Caco-2 (cell line): ENCODE measurements around the gene ACAA1. TPM values are rescaled to one million over a fixed set of nuclear protein-coding genes. Genes with fewer than 3 reads are reported as not detected.

Source experiments
- BruUV-seq: library from RNA; stranded (reverse); fragments of 400-500 nt; replicated peaks from 2 replicates; lab custom pipeline; 2021; lab: Mats Ljungman, UMichigan
- CTCF ChIA-PET: fragments of 300-600 bp; sonication (Branson Sonifier 250); formaldehyde crosslinking; loops from one replicate; lab custom pipeline; 2022; ENCODE audit warnings: antibody characterized with exemption; lab: Charles Lee
- POLR2A ChIA-PET: fragments of 300-600 bp; sonication (Branson Sonifier 250); formaldehyde crosslinking; loops from one replicate; lab custom pipeline; 2022; ENCODE audit warnings: antibody characterized with exemption; lab: Charles Lee
- DNase-seq, 2 experiments: peaks; one replicate each; pipeline versions ENCODE4 v3.0.0 to v3.0.0-alpha.2; 2020 to 2022
- H3K27me3 ChIP-seq: replicated peaks from 2 replicates; pipeline ENCODE4 v1.6.0; 2011; ENCODE audit warnings: low read length; ENCODE audit not compliant: control insufficient read depth, insufficient read depth
- H3K36me3 ChIP-seq: 2 replicates; pipeline ENCODE4 v1.5.1; 2011; ENCODE audit warnings: low read length; ENCODE audit not compliant: control insufficient read depth, insufficient read depth
- H3K4me1 ChIP-seq: fragments of 250-450 bp; sonication (Bioruptor Pico); 2 replicates; pipeline ENCODE4 v1.5.1; 2020; ENCODE audit warnings: mild to moderate bottlenecking
- H3K4me3 ChIP-seq: 2 replicates; pipeline ENCODE4 v1.5.1; 2011; ENCODE audit warnings: low read depth, mild to moderate bottlenecking, control low read depth, low read length
- H3K9me3 ChIP-seq: fragments of 250-450 bp; sonication (Bioruptor Pico); 2 replicates; pipeline ENCODE4 v1.5.1; 2020; ENCODE audit warnings: mild to moderate bottlenecking, moderate library complexity
- H3K27ac Mint-ChIP-seq: one replicate; pipeline ENCODE4 v1.8.0; 2022; ENCODE audit warnings: mixed read lengths; ENCODE audit not compliant: unreplicated experiment
- H3K27me3 Mint-ChIP-seq: one replicate; pipeline ENCODE4 v1.8.0; 2022; ENCODE audit warnings: mixed read lengths; ENCODE audit not compliant: insufficient read depth, unreplicated experiment
- H3K36me3 Mint-ChIP-seq: one replicate; pipeline ENCODE4 v1.8.0; 2022; ENCODE audit warnings: mild to moderate bottlenecking, mixed read lengths; ENCODE audit not compliant: insufficient read depth, unreplicated experiment
- H3K4me1 Mint-ChIP-seq: one replicate; pipeline ENCODE4 v1.8.0; 2022; ENCODE audit warnings: low read depth, mixed read lengths; ENCODE audit not compliant: unreplicated experiment
- H3K4me3 Mint-ChIP-seq: one replicate; pipeline ENCODE4 v1.8.0; 2022; ENCODE audit warnings: mild to moderate bottlenecking, moderate library complexity, mixed read lengths; ENCODE audit not compliant: unreplicated experiment
- H3K9me3 Mint-ChIP-seq: one replicate; pipeline ENCODE4 v1.8.0; 2022; ENCODE audit warnings: mixed read lengths; ENCODE audit not compliant: unreplicated experiment
- intact Hi-C: fragments of 100-400 bp; cut with micrococcal nuclease; formaldehyde crosslinking; loops from one replicate; pipeline ENCODE4 v1.10.0; 2022; ENCODE audit not compliant: unreplicated experiment
- total RNA-seq: library from RNA; stranded (reverse); gene quantifications from 2 replicates; pipeline ENCODE4 v1.2.3, GENCODE V29; 2022
- TF ChIP-seq, protein P1 (sequence below), 2 experiments: fragments of 200-600 bp in 1 of 2; IDR thresholded peaks; 1 replicate in 1 of 2; 2 replicates in 1 of 2; pipeline versions ENCODE4 v1.5.1 to v1.8.0; 2011 to 2022; ENCODE audit warnings: antibody characterized with exemption in 1 of 2, control low read depth in 1 of 2, inconsistent platforms in 1 of 2, low read depth in 1 of 2, low read length in 1 of 2, mild to moderate bottlenecking in 1 of 2, moderate library complexity in 1 of 2; ENCODE audit not compliant: insufficient read depth in 1 of 2, severe bottlenecking in 1 of 2, unreplicated experiment in 1 of 2

The ACAA1 gene
- total RNA-seq, 1 experiment from 2014 or later: 139 TPM

GRCh38 chr3:38131621-38132369, 5.1 kb downstream of the ACAA1 start:
- no peak overlapping the region for H3K4me3 ChIP-seq
- no peaks in the 10 kb centered on the region for H3K27me3 ChIP-seq
- ChIA-PET CTCF (no interaction called here), POLR2A (no interaction called here)
- Mint-ChIP-seq H3K4me1 (peaks cover 24% of the 10 kb centered on the region), H3K9me3 (no peaks in the 10 kb centered on the region), H3K27ac (peak overlapping the region; percentile 82), H3K36me3 (peaks cover 88% of the 10 kb centered on the region), H3K27me3 (no peaks in the 10 kb centered on the region), H3K4me3 (no peak overlapping the region)
- no peaks in the 10 kb centered on the region for H3K9me3 ChIP-seq
- H3K4me1 ChIP-seq: peaks cover 66% of the 10 kb centered on the region
- H3K36me3 ChIP-seq: peaks cover 26% of the 10 kb centered on the region
- BruUV-seq: no TSS peak
- intact Hi-C loops: loop anchor here (10.0 kb wide), 1 partner anchor 323 kb away; the partner anchor contains the start of gene ACVR2B
- DNase-seq: no peak
- TF ChIP-seq, protein P1, sequence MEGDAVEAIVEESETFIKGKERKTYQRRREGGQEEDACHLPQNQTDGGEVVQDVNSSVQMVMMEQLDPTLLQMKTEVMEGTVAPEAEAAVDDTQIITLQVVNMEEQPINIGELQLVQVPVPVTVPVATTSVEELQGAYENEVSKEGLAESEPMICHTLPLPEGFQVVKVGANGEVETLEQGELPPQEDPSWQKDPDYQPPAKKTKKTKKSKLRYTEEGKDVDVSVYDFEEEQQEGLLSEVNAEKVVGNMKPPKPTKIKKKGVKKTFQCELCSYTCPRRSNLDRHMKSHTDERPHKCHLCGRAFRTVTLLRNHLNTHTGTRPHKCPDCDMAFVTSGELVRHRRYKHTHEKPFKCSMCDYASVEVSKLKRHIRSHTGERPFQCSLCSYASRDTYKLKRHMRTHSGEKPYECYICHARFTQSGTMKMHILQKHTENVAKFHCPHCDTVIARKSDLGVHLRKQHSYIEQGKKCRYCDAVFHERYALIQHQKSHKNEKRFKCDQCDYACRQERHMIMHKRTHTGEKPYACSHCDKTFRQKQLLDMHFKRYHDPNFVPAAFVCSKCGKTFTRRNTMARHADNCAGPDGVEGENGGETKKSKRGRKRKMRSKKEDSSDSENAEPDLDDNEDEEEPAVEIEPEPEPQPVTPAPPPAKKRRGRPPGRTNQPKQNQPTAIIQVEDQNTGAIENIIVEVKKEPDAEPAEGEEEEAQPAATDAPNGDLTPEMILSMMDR (IDR thresholded peaks at IDR 0.05; ENCODE audit: insufficient read depth in 1 of 2, low read depth in 1 of 2, low read length in 1 of 2, severe bottlenecking in 1 of 2, unreplicated experiment in 1 of 2): peak in 1 of 2 experiments; percentile 30

GRCh38 chr3:38130631-38131065, 6.3 kb downstream of the ACAA1 start:
- peaks cover 87% of the 10 kb centered on the region for H3K36me3 Mint-ChIP-seq
- H3K9me3 ChIP-seq: no peaks in the 10 kb centered on the region
- no peak overlapping the region for H3K4me3 ChIP-seq
- no peak for DNase-seq
- peaks cover 26% of the 10 kb centered on the region for H3K4me1 Mint-ChIP-seq
- ChIA-PET POLR2A (no interaction called here), CTCF (no interaction called here)
- no peak overlapping the region for H3K4me3 Mint-ChIP-seq
- H3K9me3 Mint-ChIP-seq: no peaks in the 10 kb centered on the region
- BruUV-seq: no TSS peak
- H3K27me3 ChIP-seq: no peaks in the 10 kb centered on the region
- H3K4me1 ChIP-seq: peaks cover 78% of the 10 kb centered on the region
- peaks cover 28% of the 10 kb centered on the region for H3K36me3 ChIP-seq
- peak overlapping the region; percentile 29 for H3K27ac Mint-ChIP-seq
- TF ChIP-seq, protein P1 (IDR thresholded peaks at IDR 0.05; ENCODE audit: insufficient read depth in 1 of 2, low read depth in 1 of 2, low read length in 1 of 2, severe bottlenecking in 1 of 2, unreplicated experiment in 1 of 2): no peak
- intact Hi-C loops: loop anchor here (10.0 kb wide), 1 partner anchor 324 kb away; the partner anchor contains the start of gene ACVR2B
- H3K27me3 Mint-ChIP-seq: no peaks in the 10 kb centered on the region

DNA sequence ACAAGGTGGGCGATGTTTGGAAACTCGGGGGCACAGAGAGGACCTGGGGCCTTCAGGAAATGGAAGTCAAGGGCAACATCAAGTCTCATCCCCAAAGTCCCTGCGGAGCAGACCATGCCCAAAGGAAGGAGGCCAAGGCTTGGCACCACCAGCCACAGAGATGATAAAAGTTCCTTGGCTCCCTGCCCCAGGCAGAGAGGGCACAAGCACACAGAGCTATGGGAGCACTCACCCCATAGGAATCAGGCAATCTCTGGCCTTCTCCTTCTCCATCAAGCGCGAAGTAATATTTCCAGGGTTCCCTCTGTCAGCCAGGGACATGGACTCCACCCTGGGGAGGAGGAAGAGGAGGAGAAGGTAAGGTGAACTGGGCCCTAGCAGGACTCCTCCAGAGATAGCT, 7.9 kb downstream of the ACAA1 start:
- BruUV-seq: no TSS peak
- ChIA-PET CTCF (no interaction called here), POLR2A (no interaction called here)
- DNase-seq: no peak
- no peaks in the 10 kb centered on the region for H3K27me3 ChIP-seq
- no peak overlapping the region for H3K4me3 ChIP-seq
- Mint-ChIP-seq H3K36me3 (peaks cover 96% of the 10 kb centered on the region), H3K4me1 (peaks cover 25% of the 10 kb centered on the region), H3K9me3 (no peaks in the 10 kb centered on the region), H3K27ac (no peak overlapping the region), H3K4me3 (no peak overlapping the region), H3K27me3 (no peaks in the 10 kb centered on the region)
- TF ChIP-seq, protein P1 (IDR thresholded peaks at IDR 0.05; ENCODE audit: insufficient read depth in 1 of 2, low read depth in 1 of 2, low read length in 1 of 2, severe bottlenecking in 1 of 2, unreplicated experiment in 1 of 2): no peak
- peaks cover 28% of the 10 kb centered on the region for H3K36me3 ChIP-seq
- no peaks in the 10 kb centered on the region for H3K9me3 ChIP-seq
- peaks cover 77% of the 10 kb centered on the region for H3K4me1 ChIP-seq
- intact Hi-C loops: no loop called here
